Left lung (tissue), 10 donors: ENCODE measurements around the gene PROZ. TPM values are rescaled to one million over a fixed set of nuclear protein-coding genes. Genes with fewer than 3 reads are reported as not detected.

Experiments used
- ATAC-seq: fragments of 200-7000 bp; cut with Tn5 transposase; one replicate; pipeline ENCODE4 v1.9.1; 2020; ENCODE audit warnings: moderate library complexity
- DNase-seq, 4 donors: peaks; one replicate each; pipeline ENCODE4 v3.0.0-alpha.2; 2013 to 2020
- H3K27ac ChIP-seq, 2 donors: fragments of 200-600 bp; sonication (generic) in 1 of 2; one replicate each; pipeline versions ENCODE4 v1.5.0 to v1.8.0; 2020 to 2021
- H3K27me3 ChIP-seq, 2 donors: fragments of 200-600 bp; sonication (generic) in 1 of 2; one replicate each; pipeline versions ENCODE4 v1.5.0 to v1.8.0; 2020 to 2021
- H3K36me3 ChIP-seq, 2 donors: fragments of 200-600 bp; sonication (generic) in 1 of 2; one replicate each; pipeline versions ENCODE4 v1.5.0 to v1.8.0; 2020 to 2021
- H3K4me1 ChIP-seq, 2 donors: fragments of 200-600 bp; one replicate each; pipeline ENCODE4 v1.8.0; 2021
- H3K4me3 ChIP-seq, 2 donors: fragments of 200-600 bp; sonication (generic) in 1 of 2; one replicate each; pipeline versions ENCODE4 v1.5.0 to v1.8.0; 2020 to 2021; ENCODE audit warnings: mild to moderate bottlenecking in 1 of 2
- H3K9me3 ChIP-seq, 2 donors: fragments of 200-600 bp; sonication (generic) in 1 of 2; one replicate each; pipeline versions ENCODE4 v1.5.0 to v1.8.0; 2020 to 2021
- CTCF ChIP-seq, 2 donors: fragments of 200-600 bp; sonication (generic) in 1 of 2; IDR thresholded peaks; one replicate each; pipeline versions ENCODE4 v1.5.0 to v1.8.0; 2021; ENCODE audit warnings: antibody characterized with exemption in 2 of 2
- intact Hi-C, 2 donors: fragments of 100-400 bp; cut with DNase I; formaldehyde crosslinking; loops; one replicate each; pipeline versions ENCODE4 v1.11.2 to v1.14.2; 2022
- polyA plus RNA-seq, 6 donors: library from polyadenylated mRNA; unstranded; fragments of 120-200 nt; gene quantifications; one replicate each; pipeline ENCODE4 v1.2.1, GENCODE V29; 2013; ENCODE audit not compliant: insufficient read length in 6 of 6
- total RNA-seq, 2 donors: library from RNA; stranded (reverse); fragmentation: NEBNext Ultra II Directional; extraction: Animal tissue kit (Norgen Biotek cat#: 25700); gene quantifications; one replicate each; pipeline ENCODE4 v1.2.1, GENCODE V29; 2021
- donor health status: DM: no; HTN: yes; CAD: no.
- donor health status: DM: no; HTN: no; CAD: no.

Gene PROZ
- total and polyA plus RNA-seq, 8 donors: 0.13 to 0.55 (median 0.27) TPM; not detected in 2

GRCh38 chr13:113125506-113126264, 32.8 kb upstream of the PROZ start:
- Histone ChIP-seq H3K27me3 (peaks cover 0 to 25% of the 10 kb centered on the region in 2 donors), H3K9me3 (no peaks in the 10 kb centered on the region), H3K4me1 (no peaks in the 10 kb centered on the region), H3K4me3 (no peak overlapping the region), H3K27ac (no peak overlapping the region), H3K36me3 (no peaks in the 10 kb centered on the region)
- TF ChIP-seq CTCF (IDR thresholded peaks at IDR 0.05): no peak
- intact Hi-C loops: no loop called here
- ATAC-seq (no peak), DNase-seq (peak in 2 of 4 donors; percentile 24 to 33)

GRCh38 chr13:113126265-113127150, 31.9 kb upstream of the PROZ start:
- H3K9me3 ChIP-seq: no peaks in the 10 kb centered on the region
- TF ChIP-seq CTCF (IDR thresholded peaks at IDR 0.05): no peak
- peaks cover 0 to 34% of the 10 kb centered on the region in 2 donors for H3K27me3 ChIP-seq
- intact Hi-C loops: no loop called here
- no peaks in the 10 kb centered on the region for H3K4me1 ChIP-seq
- H3K4me3 ChIP-seq: no peak overlapping the region
- H3K36me3 ChIP-seq: no peaks in the 10 kb centered on the region
- DNase-seq (peak in 1 of 4 donors; percentile 18), ATAC-seq (no peak)
- H3K27ac ChIP-seq: no peak overlapping the region

GRCh38 chr13:113129480-113129879, 29.0 kb upstream of the PROZ start:
- no peaks in the 10 kb centered on the region for H3K36me3 ChIP-seq
- TF ChIP-seq CTCF (IDR thresholded peaks at IDR 0.05): no peak
- intact Hi-C loops: no loop called here
- no peaks in the 10 kb centered on the region for H3K4me1 ChIP-seq
- peak in 1 of 4 donors; percentile 69 for DNase-seq
- H3K4me3 ChIP-seq: peak overlapping the region in 1 of 2 donors; percentile 16
- no peak overlapping the region for H3K27ac ChIP-seq
- H3K27me3 ChIP-seq: peaks cover 3 to 36% of the 10 kb centered on the region in 2 donors
- no peak for ATAC-seq
- no peaks in the 10 kb centered on the region for H3K9me3 ChIP-seq

GRCh38 chr13:113129921-113130750, 28.3 kb upstream of the PROZ start:
- intact Hi-C loops: no loop called here
- Histone ChIP-seq H3K9me3 (no peaks in the 10 kb centered on the region), H3K27ac (no peak overlapping the region), H3K4me3 (peak overlapping the region; percentile 4 to 16), H3K4me1 (no peaks in the 10 kb centered on the region), H3K27me3 (peaks cover 3 to 36% of the 10 kb centered on the region in 2 donors), H3K36me3 (no peaks in the 10 kb centered on the region)
- TF ChIP-seq CTCF (IDR thresholded peaks at IDR 0.05): no peak
- DNase-seq (peak in 2 of 4 donors; percentile 40 to 85), ATAC-seq (peak; percentile 66)
